Right cardiac atrium (tissue), 5 donors: Measurements from ENCODE around the gene NUMB. TPM values are rescaled to one million over a fixed set of nuclear protein-coding genes. Genes with fewer than 3 reads are reported as not detected.

Experiments
- ATAC-seq, 2 donors: fragments of 200-7000 bp; cut with Tn5 transposase; one replicate each; pipeline versions ENCODE4 v1.8.0 to v1.9.1; 2020; ENCODE audit warnings: moderate library complexity in 2 of 2, mild to moderate bottlenecking in 1 of 2
- DNase-seq, 3 donors: peaks; one replicate each; pipeline ENCODE4 v3.0.0-alpha.2; 2020
- H3K27ac ChIP-seq: one replicate; pipeline ENCODE4 v1.5.1; 2013; ENCODE audit warnings: mild to moderate bottlenecking, low read length, control low read depth, moderate library complexity
- H3K27me3 ChIP-seq: one replicate; pipeline ENCODE4 v1.6.1; 2013; ENCODE audit not compliant: control insufficient read depth, insufficient read depth
- H3K4me1 ChIP-seq: one replicate; pipeline ENCODE4 v1.6.1; 2013; ENCODE audit warnings: low read length; ENCODE audit not compliant: control insufficient read depth, insufficient read depth
- H3K4me3 ChIP-seq: one replicate; pipeline ENCODE4 v1.5.1; 2013; ENCODE audit warnings: low read length, control low read depth
- H3K9me3 ChIP-seq: one replicate; pipeline ENCODE4 v1.6.1; 2013; ENCODE audit warnings: low read length; ENCODE audit not compliant: control insufficient read depth
- WGBS: extraction: QIAGEN DNeasy Blood & Tissue Kit; methylation state at CpG from one replicate; pipeline ENCODE4 v1.1.7; 2013; 5-methylcytosine and 5-hydroxymethylcytosine counted together
- intact Hi-C, 4 donors: fragments of 100-400 bp; cut with DNase I; formaldehyde crosslinking; loops; one replicate each; pipeline versions ENCODE4 v1.11.0 to v1.14.0; 2022 to 2023
- polyA plus RNA-seq: library from polyadenylated mRNA; stranded (reverse); fragments of 200-250 nt; gene quantifications from one replicate; pipeline ENCODE4 v1.2.3, GENCODE V29; 2013
- total RNA-seq, 4 donors: library from RNA; stranded (reverse); fragmentation: NEBNext Ultra II Directional; extraction: Animal tissue kit (Norgen Biotek cat#: 25700); gene quantifications; one replicate each; pipeline ENCODE4 v1.2.1, GENCODE V29; 2021
- donor health status: healthy with polysubstance abuse.
- donor health status: DM: no; HTN: yes; CAD: no.
- donor health status: DM: no; HTN: no; CAD: no.
- donor health status: DM: no; HTN: yes; CAD: no; lungs with severe emphysema.
- donor health status: DM: yes; HTN: yes; CAD: no.

Gene NUMB
- total and polyA plus RNA-seq, 5 donors, result 21.1 to 50.0 (median 41.6) TPM

DNA sequence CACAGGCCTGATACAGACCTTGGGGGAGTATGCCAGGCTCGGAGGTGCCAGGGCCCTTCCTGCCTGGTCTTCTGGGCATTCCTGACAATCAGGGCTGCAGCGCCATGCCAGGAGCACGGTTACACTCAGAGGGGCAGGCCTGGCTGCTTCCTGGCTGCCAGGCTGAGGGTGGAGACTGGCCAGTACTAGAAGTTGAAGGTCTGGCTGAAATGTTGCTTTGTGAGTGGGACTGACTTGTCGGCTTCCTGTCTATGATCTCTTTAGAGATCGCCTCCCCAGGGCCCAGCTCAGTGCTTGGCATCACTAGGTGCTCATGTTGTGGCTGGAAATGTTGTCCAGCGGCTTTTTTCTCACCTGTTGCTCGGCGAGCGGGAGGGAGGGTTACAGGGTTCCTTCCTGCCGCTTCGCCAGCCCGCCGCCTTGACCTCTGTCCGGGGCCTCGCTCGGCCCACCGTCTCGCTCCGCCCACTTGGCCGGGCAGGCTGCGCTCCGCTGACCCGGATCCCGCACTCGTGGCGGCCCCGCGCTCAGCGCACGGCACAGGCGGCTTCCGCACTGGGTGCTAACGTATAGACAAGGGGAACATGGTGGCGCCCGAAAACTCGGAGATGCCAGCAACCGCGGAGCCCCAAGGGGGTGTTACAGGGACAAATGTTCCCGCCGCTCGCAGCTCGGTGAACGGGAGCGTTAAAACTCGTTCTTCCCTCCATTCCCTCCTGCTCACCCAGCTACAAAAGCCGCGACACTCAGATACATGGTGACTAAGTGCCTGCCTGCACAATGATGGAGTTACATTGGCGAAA, 188.4 kb downstream of the NUMB start:
- DNase-seq (peak; percentile 67 to 87 (median 84)), ATAC-seq (peak; percentile 80 to 82)
- WGBS, result 5% methylated on average over 48 of the region's 48 CpGs
- Histone ChIP-seq H3K9me3 (no peaks in the 10 kb centered on the region), H3K4me1 (peaks cover 3% of the 10 kb centered on the region), H3K27me3 (no peaks in the 10 kb centered on the region), H3K27ac (no peak overlapping the region), H3K4me3 (peak overlapping the region; percentile 30)
- intact Hi-C loops, result loop anchor here in 1 of 4 donors (10.0 kb wide), 1 partner anchor 95 kb away; no protein-coding TSS in a partner anchor

- intact Hi-C loops, result no loop called here
- Histone ChIP-seq H3K4me3 (no peak overlapping the region), H3K4me1 (peaks cover 3% of the 10 kb centered on the region), H3K27ac (no peak overlapping the region), H3K27me3 (no peaks in the 10 kb centered on the region), H3K9me3 (no peaks in the 10 kb centered on the region)
- ATAC-seq, result no peak
- whole genome bisulfite sequencing, result 96% methylated on average over 6 of the region's 6 CpGs
- no peak for DNase-seq
These were observed 190.9 kb downstream of the NUMB start for GRCh38 chr14:73267474-73267873.

GRCh38 chr14:73266317-73266716, 192.0 kb downstream of the NUMB start:
- ATAC-seq (no peak), DNase-seq (no peak)
- Histone ChIP-seq H3K9me3 (no peaks in the 10 kb centered on the region), H3K4me1 (peaks cover 3% of the 10 kb centered on the region), H3K4me3 (no peak overlapping the region), H3K27me3 (no peaks in the 10 kb centered on the region), H3K27ac (no peak overlapping the region)
- 76% methylated on average over 7 of the region's 7 CpGs for WGBS
- intact Hi-C loops, result no loop called here

GRCh38 chr14:73265721-73266046, 192.7 kb downstream of the NUMB start:
- H3K27me3 ChIP-seq, result no peaks in the 10 kb centered on the region
- no peak for ATAC-seq
- H3K27ac ChIP-seq, result no peak overlapping the region
- intact Hi-C loops, result no loop called here
- no peak for DNase-seq
- 94% methylated on average over 3 of the region's 3 CpGs for whole genome bisulfite sequencing
- no peaks in the 10 kb centered on the region for H3K9me3 ChIP-seq
- no peak overlapping the region for H3K4me3 ChIP-seq
- H3K4me1 ChIP-seq, result peaks cover 3% of the 10 kb centered on the region

DNA sequence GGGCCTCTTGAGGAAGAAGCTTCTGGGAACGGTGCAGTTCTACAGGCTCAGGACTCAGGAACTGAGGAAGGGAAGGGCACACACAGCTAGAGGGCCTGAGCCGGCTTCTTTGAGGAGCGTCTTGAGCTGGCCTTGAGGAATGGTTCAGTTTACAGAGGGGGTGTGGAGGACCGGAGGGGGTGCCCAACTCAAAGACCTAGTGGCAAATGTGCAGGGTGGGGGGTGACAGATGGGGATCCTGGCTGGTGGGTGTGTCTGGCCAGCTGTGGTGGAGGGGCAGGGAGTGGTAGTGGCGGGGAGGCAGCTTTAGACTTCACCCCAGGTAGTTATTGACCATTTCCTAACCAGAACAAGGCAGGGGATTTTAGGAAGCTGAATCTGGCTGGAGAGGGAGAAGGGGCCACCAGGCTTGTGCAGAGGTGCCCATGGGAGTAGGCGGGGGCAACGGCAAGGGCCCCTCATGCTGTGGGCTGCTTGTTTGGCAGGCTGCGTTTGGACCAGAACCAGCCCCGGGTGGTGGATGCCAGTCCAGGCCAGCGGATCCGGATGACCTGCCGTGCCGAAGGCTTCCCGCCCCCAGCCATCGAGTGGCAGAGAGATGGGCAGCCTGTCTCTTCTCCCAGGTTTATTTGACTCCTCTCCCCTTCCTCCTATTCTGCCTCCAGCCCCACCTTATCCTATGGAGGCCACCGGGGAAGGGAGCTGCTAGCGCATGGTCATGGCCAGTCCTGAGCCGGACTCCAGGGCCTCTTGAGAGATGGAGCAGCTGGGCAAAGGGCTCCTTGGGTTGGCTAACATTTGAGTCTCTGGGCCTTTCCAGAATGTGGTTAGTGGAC, 193.2 kb downstream of the NUMB start:
- no peak for DNase-seq
- intact Hi-C loops, result no loop called here
- 86% methylated on average over 18 of the region's 18 CpGs for WGBS

DNA sequence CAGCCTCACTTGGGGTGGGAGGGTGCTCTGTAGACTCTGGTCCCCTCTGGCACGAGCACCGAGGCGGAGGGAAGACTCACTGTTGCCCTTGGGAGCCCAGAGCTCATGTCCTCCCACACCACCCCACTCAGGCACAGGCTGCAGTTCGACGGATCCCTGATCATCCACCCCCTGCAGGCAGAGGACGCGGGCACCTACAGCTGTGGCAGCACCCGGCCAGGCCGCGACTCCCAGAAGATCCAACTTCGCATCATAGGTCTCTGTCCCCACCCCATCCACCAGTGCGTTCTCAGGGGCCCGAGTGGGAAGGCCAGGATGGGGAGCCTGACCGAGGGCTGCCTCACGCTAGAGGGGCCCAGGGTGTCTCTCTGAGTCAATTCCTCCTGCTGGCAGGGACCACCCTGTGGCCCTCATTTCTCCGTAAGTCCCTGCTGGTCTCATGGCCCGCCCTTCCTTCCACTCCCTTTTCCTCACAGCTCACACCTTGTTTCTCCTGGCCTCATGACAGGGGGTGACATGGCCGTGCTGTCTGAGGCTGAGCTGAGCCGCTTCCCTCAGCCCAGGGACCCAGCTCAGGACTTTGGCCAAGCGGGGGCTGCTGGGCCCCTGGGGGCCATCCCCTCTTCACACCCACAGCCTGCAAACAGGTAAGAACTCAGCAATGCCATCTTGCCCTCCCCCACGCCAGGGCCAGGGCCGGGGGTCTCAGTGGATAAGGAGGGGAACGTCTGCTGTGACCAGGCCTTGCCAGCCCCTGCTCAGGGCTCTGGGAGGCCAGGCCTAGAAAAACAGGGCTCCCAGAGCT, 194.1 kb downstream of the NUMB start:
- Histone ChIP-seq H3K27ac (no peak overlapping the region), H3K4me3 (no peak overlapping the region), H3K4me1 (no peaks in the 10 kb centered on the region), H3K9me3 (no peaks in the 10 kb centered on the region), H3K27me3 (no peaks in the 10 kb centered on the region)
- ATAC-seq, result peak in 1 of 2 donors; percentile 24
- DNase-seq, result no peak
- intact Hi-C loops, result no loop called here
- 89% methylated on average over 23 of the region's 23 CpGs for WGBS

More for the DNA sequence above, 193.2 kb downstream of the NUMB start:
- H3K27me3 ChIP-seq, result no peaks in the 10 kb centered on the region
- H3K4me3 ChIP-seq, result no peak overlapping the region
- no peak overlapping the region for H3K27ac ChIP-seq
- no peak for ATAC-seq
- peaks cover 3% of the 10 kb centered on the region for H3K4me1 ChIP-seq
- H3K9me3 ChIP-seq, result no peaks in the 10 kb centered on the region

GRCh38 chr14:73263606-73264005, 194.7 kb downstream of the NUMB start:
- no peak for ATAC-seq
- H3K27ac ChIP-seq, result no peak overlapping the region
- no peak for DNase-seq
- intact Hi-C loops, result no loop called here
- H3K4me1 ChIP-seq, result no peaks in the 10 kb centered on the region
- no peaks in the 10 kb centered on the region for H3K9me3 ChIP-seq
- 80% methylated on average over 7 of the region's 7 CpGs for WGBS
- no peaks in the 10 kb centered on the region for H3K27me3 ChIP-seq
- H3K4me3 ChIP-seq, result no peak overlapping the region

GRCh38 chr14:73262427-73263183, 195.7 kb downstream of the NUMB start:
- H3K27ac ChIP-seq, result no peak overlapping the region
- no peaks in the 10 kb centered on the region for H3K27me3 ChIP-seq
- H3K9me3 ChIP-seq, result no peaks in the 10 kb centered on the region
- no peaks in the 10 kb centered on the region for H3K4me1 ChIP-seq
- 93% methylated on average over 20 of the region's 20 CpGs for WGBS
- DNase-seq, result no peak
- no peak for ATAC-seq
- intact Hi-C loops, result no loop called here
- no peak overlapping the region for H3K4me3 ChIP-seq

- ATAC-seq (no peak), DNase-seq (no peak)
- Histone ChIP-seq H3K4me3 (no peak overlapping the region), H3K4me1 (no peaks in the 10 kb centered on the region), H3K27ac (no peak overlapping the region), H3K9me3 (no peaks in the 10 kb centered on the region), H3K27me3 (no peaks in the 10 kb centered on the region)
- WGBS, result 90% methylated on average over 15 of the region's 15 CpGs
- intact Hi-C loops, result no loop called here
These were observed 196.6 kb downstream of the NUMB start for GRCh38 chr14:73261520-73262426.

GRCh38 chr14:73261075-73261474, 197.3 kb downstream of the NUMB start:
- intact Hi-C loops, result no loop called here
- no peaks in the 10 kb centered on the region for H3K9me3 ChIP-seq
- H3K4me1 ChIP-seq, result no peaks in the 10 kb centered on the region
- H3K27me3 ChIP-seq, result no peaks in the 10 kb centered on the region
- no peak for DNase-seq
- no peak overlapping the region for H3K27ac ChIP-seq
- no peak overlapping the region for H3K4me3 ChIP-seq
- 76% methylated on average over 6 of the region's 6 CpGs for WGBS
- no peak for ATAC-seq
